OCI-LY7 (cell line): Measurements from ENCODE around the gene C3orf80. TPM values are rescaled to one million over a fixed set of nuclear protein-coding genes. Genes with fewer than 3 reads are reported as not detected.
"Not testable (repeated sequence)": the region's sequence is repeated elsewhere in the genome, so short reads cannot be mapped to it uniquely, and the experiment has no call there.

ENCODE experiments used
- BruUV-seq: library from RNA; stranded (reverse); fragments of 400-500 nt; replicated peaks from 2 replicates; lab custom pipeline; 2021; lab: Mats Ljungman, UMichigan
- CTCF ChIA-PET: fragments of 300-600 bp; sonication (Branson Sonifier 250); formaldehyde crosslinking; loops from one replicate; lab custom pipeline; 2022; ENCODE audit warnings: antibody characterized with exemption; ENCODE audit not compliant: unreplicated experiment; lab: Charles Lee
- POLR2A ChIA-PET: fragments of 300-600 bp; sonication (Branson Sonifier 250); formaldehyde crosslinking; loops from one replicate; lab custom pipeline; 2022; ENCODE audit warnings: antibody characterized with exemption; lab: Charles Lee
- DNase-seq: peaks from one replicate; pipeline ENCODE4 v3.0.0-alpha.2; 2015; ENCODE audit warnings: low spot score
- H2AFZ ChIP-seq: fragments of 200-600 bp; sonication (generic), shearing (Covaris generic); 2 replicates; pipeline ENCODE4 v1.6.1; 2014; ENCODE audit warnings: mild to moderate bottlenecking, antibody characterized with exemption, low read length, moderate library complexity
- H3K27ac ChIP-seq: fragments of 200-600 bp; sonication (generic); 2 replicates; pipeline ENCODE4 v1.5.1; 2014; ENCODE audit warnings: mixed run types, low read depth, mild to moderate bottlenecking, moderate library complexity, low read length, inconsistent platforms; ENCODE audit not compliant: poor library complexity, severe bottlenecking
- H3K36me3 ChIP-seq: fragments of 200-600 bp; sonication (generic); 2 replicates; pipeline ENCODE4 v1.6.1; 2014; ENCODE audit warnings: mild to moderate bottlenecking, antibody characterized with exemption, low read length, moderate library complexity, mixed read lengths; ENCODE audit not compliant: insufficient read depth
- H3K4me1 ChIP-seq: fragments of 200-600 bp; sonication (generic); 2 replicates; pipeline ENCODE4 v1.5.1; 2014; ENCODE audit warnings: mild to moderate bottlenecking, low read length; ENCODE audit not compliant: insufficient read depth, poor library complexity, severe bottlenecking
- H3K4me2 ChIP-seq: fragments of 200-600 bp; sonication (generic); 2 replicates; pipeline ENCODE4 v1.6.1; 2014; ENCODE audit warnings: mild to moderate bottlenecking, low read length
- H3K4me3 ChIP-seq: fragments of 200-600 bp; sonication (generic); 2 replicates; pipeline ENCODE4 v1.5.1; 2014; ENCODE audit warnings: mild to moderate bottlenecking, low read depth, low read length; ENCODE audit not compliant: poor library complexity, severe bottlenecking
- H3K79me2 ChIP-seq: fragments of 200-600 bp; sonication (generic); 2 replicates; pipeline ENCODE4 v1.6.1; 2016; ENCODE audit warnings: low read depth, mild to moderate bottlenecking, low read length, moderate library complexity, mixed read lengths; ENCODE audit not compliant: insufficient read depth
- H3K9me2 ChIP-seq: fragments of 200-600 bp; sonication (generic); 2 replicates; pipeline ENCODE4 v1.6.1; 2016; ENCODE audit warnings: mild to moderate bottlenecking, low read length, mixed read lengths; ENCODE audit not compliant: insufficient read depth
- H3K9me3 ChIP-seq: fragments of 200-600 bp; sonication (generic); 2 replicates; pipeline ENCODE4 v1.6.1; 2014; ENCODE audit warnings: mild to moderate bottlenecking, mixed run types, low read length, mixed read lengths
- H4K20me1 ChIP-seq: fragments of 200-600 bp; sonication (generic); 2 replicates; pipeline ENCODE4 v1.6.1; 2014; ENCODE audit warnings: mild to moderate bottlenecking, antibody characterized with exemption, low read length, moderate library complexity, mixed read lengths; ENCODE audit not compliant: insufficient read depth
- EZH2phosphoT487 ChIP-seq: fragments of 200-600 bp; sonication (generic); IDR thresholded peaks from 2 replicates; pipeline ENCODE4 v1.6.1; 2018; ENCODE audit warnings: low read depth, borderline replicate concordance, mild to moderate bottlenecking, mixed run types, antibody characterized with exemption, low read length, moderate library complexity, mixed read lengths
- intact Hi-C: fragments of 100-400 bp; cut with micrococcal nuclease; formaldehyde crosslinking; loops from one replicate; pipeline ENCODE4 v1.10.0; 2022; ENCODE audit not compliant: unreplicated experiment
- total RNA-seq, 2 experiments: library from RNA; depleted of rRNA in 1 of 2; stranded (reverse); fragments of >200 nt in 1 of 2; shearing (Covaris generic) in 1 of 2; gene quantifications; 2 replicates each; pipeline ENCODE4 v1.2.3, GENCODE V29; 2014 to 2022
- TF ChIP-seq, protein P1 (sequence below): fragments of 200-600 bp; sonication (generic); conservative IDR thresholded peaks from 2 replicates; pipeline ENCODE4 v1.5.1; 2014; ENCODE audit warnings: mild to moderate bottlenecking, antibody characterized with exemption, low read length, moderate library complexity, mixed read lengths

The C3orf80 gene
- total RNA-seq, 2 experiments from 2014 or later = not detected

DNA sequence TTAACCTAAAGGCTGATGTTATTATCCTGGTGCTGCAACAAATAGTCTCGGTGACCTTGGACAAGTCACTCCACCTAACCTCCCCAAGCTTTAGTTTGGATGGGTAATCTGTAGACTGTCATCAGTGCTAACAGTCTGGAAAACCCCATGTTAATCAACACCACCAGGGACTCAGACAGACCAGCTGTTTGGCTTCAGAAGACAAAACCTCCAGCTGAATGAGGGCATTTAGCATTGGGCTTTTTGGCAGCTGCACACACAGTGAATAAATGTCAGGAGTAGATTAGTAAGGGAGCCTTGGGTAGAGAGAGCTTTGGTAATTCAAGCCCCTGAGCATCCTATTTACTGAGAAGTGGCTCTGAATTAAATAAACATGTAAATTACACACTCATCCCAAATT lies 24.9 kb upstream of the C3orf80 start:
- intact Hi-C loops = no loop called here
- H3K9me3 ChIP-seq = no peaks in the 10 kb centered on the region
- POLR2A ChIA-PET = interaction anchor here (0.8 kb wide), 1 partner anchor 257 kb away, joined by 8 read pairs; no protein-coding TSS in a partner anchor
- TF ChIP-seq EZH2phosphoT487 = no peak
- TF ChIP-seq, protein P1, sequence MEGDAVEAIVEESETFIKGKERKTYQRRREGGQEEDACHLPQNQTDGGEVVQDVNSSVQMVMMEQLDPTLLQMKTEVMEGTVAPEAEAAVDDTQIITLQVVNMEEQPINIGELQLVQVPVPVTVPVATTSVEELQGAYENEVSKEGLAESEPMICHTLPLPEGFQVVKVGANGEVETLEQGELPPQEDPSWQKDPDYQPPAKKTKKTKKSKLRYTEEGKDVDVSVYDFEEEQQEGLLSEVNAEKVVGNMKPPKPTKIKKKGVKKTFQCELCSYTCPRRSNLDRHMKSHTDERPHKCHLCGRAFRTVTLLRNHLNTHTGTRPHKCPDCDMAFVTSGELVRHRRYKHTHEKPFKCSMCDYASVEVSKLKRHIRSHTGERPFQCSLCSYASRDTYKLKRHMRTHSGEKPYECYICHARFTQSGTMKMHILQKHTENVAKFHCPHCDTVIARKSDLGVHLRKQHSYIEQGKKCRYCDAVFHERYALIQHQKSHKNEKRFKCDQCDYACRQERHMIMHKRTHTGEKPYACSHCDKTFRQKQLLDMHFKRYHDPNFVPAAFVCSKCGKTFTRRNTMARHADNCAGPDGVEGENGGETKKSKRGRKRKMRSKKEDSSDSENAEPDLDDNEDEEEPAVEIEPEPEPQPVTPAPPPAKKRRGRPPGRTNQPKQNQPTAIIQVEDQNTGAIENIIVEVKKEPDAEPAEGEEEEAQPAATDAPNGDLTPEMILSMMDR = no peak
- H3K27ac ChIP-seq = no peak overlapping the region
- BruUV-seq = no TSS peak
- H2AFZ ChIP-seq = no peak overlapping the region
- H4K20me1 ChIP-seq = no peaks in the 10 kb centered on the region
- no peaks in the 10 kb centered on the region for H3K9me2 ChIP-seq
- no peak overlapping the region for H3K4me2 ChIP-seq
- CTCF ChIA-PET = no interaction called here
- no peaks in the 10 kb centered on the region for H3K79me2 ChIP-seq
- H3K36me3 ChIP-seq = no peaks in the 10 kb centered on the region
- H3K4me1 ChIP-seq = no peaks in the 10 kb centered on the region
- no peak overlapping the region for H3K4me3 ChIP-seq
- no peak for DNase-seq

GRCh38 chr3:160204396-160205011 lies 20.7 kb upstream of the C3orf80 start:
- POLR2A ChIA-PET = interaction anchor here (0.6 kb wide), 1 partner anchor 89 kb away, joined by 3 read pairs; no protein-coding TSS in a partner anchor
- not testable (repeated sequence) for H4K20me1 ChIP-seq

DNA sequence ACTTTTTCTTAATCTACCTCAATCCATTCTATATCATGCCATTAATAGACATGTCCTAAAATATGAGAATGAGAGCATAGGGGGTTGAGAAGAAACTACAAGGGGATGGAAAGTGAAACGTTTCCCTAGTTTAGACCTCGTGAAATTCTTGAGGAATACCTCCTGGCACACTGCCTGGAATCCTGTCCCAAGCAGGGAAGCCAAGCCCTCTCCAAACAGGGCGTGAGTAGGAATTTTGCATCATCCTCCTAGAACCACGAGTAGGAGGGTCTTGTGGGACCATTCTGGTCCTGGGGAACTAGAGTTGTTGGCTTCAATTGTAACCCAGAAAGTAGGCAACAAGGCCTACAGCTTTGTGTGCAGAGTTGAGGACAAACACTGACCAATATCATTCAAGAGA lies 19.6 kb upstream of the C3orf80 start:
- no peak for DNase-seq
- POLR2A ChIA-PET = no interaction called here

More at GRCh38 chr3:160204396-160205011, 20.7 kb upstream of the C3orf80 start:
- H3K9me2 ChIP-seq, CTCF ChIA-PET, H3K4me1 ChIP-seq, DNase-seq, H3K79me2 ChIP-seq, H3K9me3 ChIP-seq, H3K4me2 ChIP-seq, BruUV-seq, H2AFZ ChIP-seq, H3K4me3 ChIP-seq, H3K36me3 ChIP-seq, H3K27ac ChIP-seq, intact Hi-C loops: not testable (repeated sequence)

More for the DNA sequence above, 19.6 kb upstream of the C3orf80 start:
- Histone ChIP-seq H3K36me3 (no peaks in the 10 kb centered on the region), H4K20me1 (no peaks in the 10 kb centered on the region), H3K4me2 (no peak overlapping the region), H3K79me2 (no peaks in the 10 kb centered on the region), H3K27ac (no peak overlapping the region), H3K4me1 (no peaks in the 10 kb centered on the region), H3K9me2 (no peaks in the 10 kb centered on the region), H3K9me3 (no peaks in the 10 kb centered on the region), H3K4me3 (no peak overlapping the region), H2AFZ (no peak overlapping the region)
- intact Hi-C loops = no loop called here
- no TSS peak for BruUV-seq
- CTCF ChIA-PET = no interaction called here
- no peak for TF ChIP-seq EZH2phosphoT487
- TF ChIP-seq, protein P1 = no peak
